Measurements from ENCODE around the gene NEK6. TPM values are rescaled to one million over a fixed set of nuclear protein-coding genes. Genes with fewer than 3 reads are reported as not detected.
A peak's percentile ranks its signal among the peaks of the same experiment; 100 is the strongest.

Gene NEK6
- total RNA-seq, 4 donors from 2014 or later: 25.3 to 53.1 (median 43.3) TPM

- 73 to 76% methylated on average over 4 of the region's 4 CpGs for WGBS, 2 donors
- DNase-seq (ENCODE audit: low spot score in 2 of 2): no peak
- Histone ChIP-seq H3K27ac (no peak overlapping the region), H3K27me3 (no peaks in the 10 kb centered on the region), H3K36me3 (peaks cover 0 to 3% (median 0%) of the 10 kb centered on the region in 3 donors), H3K4me3 (no peak overlapping the region), H3K4me1 (peaks cover 0 to 72% (median 23%) of the 10 kb centered on the region in 4 donors), H3K9me3 (no peaks in the 10 kb centered on the region)
- TF ChIP-seq EP300 (IDR thresholded peaks at IDR 0.05): no peak
- TF ChIP-seq CTCF (IDR thresholded peaks at IDR 0.05): no peak
- no peak for TF ChIP-seq POLR2A (IDR thresholded peaks at IDR 0.05)
These were observed 138.1 kb downstream of the NEK6 start for GRCh38 chr9:124395826-124396225.

GRCh38 chr9:124398191-124398935, 140.6 kb downstream of the NEK6 start:
- Histone ChIP-seq H3K27ac (peak overlapping the region in 1 of 4 donors; percentile 36), H3K36me3 (peaks cover 0 to 27% (median 0%) of the 10 kb centered on the region in 3 donors), H3K4me3 (no peak overlapping the region), H3K9me3 (no peaks in the 10 kb centered on the region), H3K27me3 (no peaks in the 10 kb centered on the region), H3K4me1 (peaks cover 0 to 54% (median 19%) of the 10 kb centered on the region in 4 donors)
- no peak for DNase-seq (ENCODE audit: low spot score in 2 of 2)
- WGBS, 2 donors: 53 to 56% methylated on average over 8 of the region's 8 CpGs
- TF ChIP-seq EP300 (IDR thresholded peaks at IDR 0.05) (no peak), CTCF (IDR thresholded peaks at IDR 0.05) (no peak), POLR2A (IDR thresholded peaks at IDR 0.05) (no peak)

- no peaks in the 10 kb centered on the region for H3K9me3 ChIP-seq
- no peak overlapping the region for H3K4me3 ChIP-seq
- peaks cover 0 to 34% (median 0%) of the 10 kb centered on the region in 3 donors for H3K36me3 ChIP-seq
- no peak for TF ChIP-seq CTCF (IDR thresholded peaks at IDR 0.05)
- no peak for TF ChIP-seq EP300 (IDR thresholded peaks at IDR 0.05)
- no peak for TF ChIP-seq POLR2A (IDR thresholded peaks at IDR 0.05)
- DNase-seq (ENCODE audit: low spot score in 2 of 2): no peak
- H3K27me3 ChIP-seq: no peaks in the 10 kb centered on the region
- WGBS, 2 donors: 52 to 57% methylated on average over 11 to 12 of the region's 12 CpGs
- peaks cover 0 to 43% (median 19%) of the 10 kb centered on the region in 4 donors for H3K4me1 ChIP-seq
- peak overlapping the region in 3 of 4 donors; percentile 36 to 46 (median 46) for H3K27ac ChIP-seq
These were observed 141.7 kb downstream of the NEK6 start for GRCh38 chr9:124399323-124399967.

- H3K27ac ChIP-seq: peak overlapping the region in 2 of 4 donors; percentile 36 to 46
- DNase-seq (ENCODE audit: low spot score in 2 of 2): no peak
- H3K4me3 ChIP-seq: no peak overlapping the region
- no peaks in the 10 kb centered on the region for H3K9me3 ChIP-seq
- H3K4me1 ChIP-seq: peaks cover 0 to 42% (median 19%) of the 10 kb centered on the region in 4 donors
- H3K36me3 ChIP-seq: peaks cover 0 to 42% (median 0%) of the 10 kb centered on the region in 3 donors
- H3K27me3 ChIP-seq: no peaks in the 10 kb centered on the region
- WGBS, 2 donors: 44 to 46% methylated on average over 15 of the region's 15 CpGs
- no peak for TF ChIP-seq POLR2A (IDR thresholded peaks at IDR 0.05)
- no peak for TF ChIP-seq CTCF (IDR thresholded peaks at IDR 0.05)
These were observed 142.5 kb downstream of the NEK6 start for GRCh38 chr9:124399968-124400940.

Other genes with a start within 250 kb of the NEK6 start
- not detected for gene LHX2, start 246.2 kb upstream of the NEK6 start, total RNA-seq
- gene PSMB7, start 157.5 kb downstream of the NEK6 start, total RNA-seq: 100 to 1,000 TPM in 2 of 4 donors, 10 to 100 TPM in 2; 74.7 to 181 (median 100) TPM
- gene ADGRD2, start 192.5 kb downstream of the NEK6 start, total RNA-seq: not detected
- not detected for gene NR5A1, start 249.4 kb downstream of the NEK6 start, total RNA-seq

Data from tibial nerve (tissue), 4 donors.